NCI-H2107 (cell line): ENCODE results near the gene TMEM170A.
"Not testable (repeated sequence)": the region's sequence is repeated elsewhere in the genome, so short reads cannot be mapped to it uniquely, and the experiment has no call there.

Experiments used
- DNase-seq: peaks from one replicate; lab custom pipeline; 2025; lab: John Stamatoyannopoulos, UW

TMEM170A gene, protein sequence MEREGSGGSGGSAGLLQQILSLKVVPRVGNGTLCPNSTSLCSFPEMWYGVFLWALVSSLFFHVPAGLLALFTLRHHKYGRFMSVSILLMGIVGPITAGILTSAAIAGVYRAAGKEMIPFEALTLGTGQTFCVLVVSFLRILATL

DNA sequence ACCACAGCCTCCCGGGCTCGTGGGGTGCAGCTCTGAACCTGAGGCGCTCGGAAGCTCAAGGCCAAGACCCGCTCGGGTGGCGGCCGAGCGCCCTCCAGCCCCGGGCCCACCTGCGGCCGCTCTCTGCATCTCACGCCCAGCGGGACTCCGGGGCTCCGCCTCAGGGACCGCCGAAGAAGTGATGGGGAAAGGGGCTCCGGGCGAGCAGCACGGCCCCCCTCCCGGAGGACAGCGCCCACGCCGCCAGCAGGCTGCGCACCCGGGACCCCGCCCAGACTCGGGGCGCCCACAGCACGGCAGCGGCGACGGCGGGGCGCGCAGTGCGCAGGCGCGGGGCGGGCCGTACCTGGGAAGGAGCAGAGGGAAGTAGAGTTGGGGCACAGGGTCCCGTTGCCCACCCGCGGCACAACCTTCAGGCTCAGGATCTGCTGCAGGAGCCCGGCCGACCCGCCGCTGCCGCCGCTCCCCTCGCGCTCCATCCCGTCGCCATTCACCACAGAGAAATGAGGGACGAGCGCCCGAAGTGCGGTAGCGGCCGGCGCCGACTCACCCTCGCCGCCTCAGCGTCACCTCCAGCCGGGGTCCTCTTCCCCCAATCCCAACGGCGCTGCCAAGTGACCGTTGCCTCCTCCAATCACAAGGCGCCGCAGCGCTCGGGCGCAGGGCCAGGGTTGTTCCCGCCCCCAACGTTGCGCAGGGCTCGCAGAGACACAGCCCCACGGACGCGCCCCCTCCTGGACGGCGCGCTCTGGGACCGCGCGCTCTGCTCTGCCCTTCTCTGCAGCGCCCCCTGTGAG, at the start of gene TMEM170A:
Gene TMEM170A, minus strand, starts transcription at position 568 of the 797 bp plus-strand sequence. Its CDS starts 89 bp downstream, at position 479.
- peak; percentile 98 for DNase-seq

DNA sequence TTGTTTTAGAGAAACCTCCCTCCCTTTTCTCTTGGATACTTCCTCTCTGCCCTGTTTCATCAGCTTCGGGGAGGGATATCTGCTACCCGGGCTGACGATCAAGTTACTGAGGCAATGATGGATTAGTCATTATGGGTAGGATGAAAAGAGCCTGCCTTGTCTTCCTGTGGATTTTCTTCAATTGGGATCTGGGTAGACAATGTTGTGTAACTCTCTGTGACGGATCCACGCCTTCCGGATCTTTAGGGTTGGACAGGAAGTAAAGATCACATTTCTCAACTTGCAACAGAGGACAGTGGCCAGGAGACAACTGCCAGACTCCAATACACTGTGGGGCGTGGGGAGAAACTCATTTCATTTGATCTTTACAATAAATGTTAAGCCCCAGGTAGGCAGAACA, 42.1 kb upstream of the TMEM170A start:
- no peak for DNase-seq

DNA sequence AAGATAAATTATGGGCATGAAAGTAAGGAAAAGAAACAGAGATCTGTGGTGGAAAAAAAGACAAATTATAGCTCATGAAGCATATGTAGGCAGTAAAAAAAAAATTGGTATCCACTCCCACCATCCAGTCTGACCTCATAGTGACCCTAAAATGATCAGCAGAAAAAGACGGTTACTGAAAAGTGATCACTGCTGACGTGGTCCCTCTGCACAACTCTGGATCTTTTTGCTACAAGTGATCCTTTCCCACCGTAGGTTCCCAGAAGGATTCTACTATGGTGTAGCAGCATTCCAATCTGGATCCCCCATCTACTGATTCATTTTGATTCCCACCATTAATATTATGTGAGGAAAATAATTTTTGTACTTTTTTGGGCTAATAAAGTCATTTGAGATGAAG, 41.6 kb upstream of the TMEM170A start:
- DNase-seq: no peak

DNA sequence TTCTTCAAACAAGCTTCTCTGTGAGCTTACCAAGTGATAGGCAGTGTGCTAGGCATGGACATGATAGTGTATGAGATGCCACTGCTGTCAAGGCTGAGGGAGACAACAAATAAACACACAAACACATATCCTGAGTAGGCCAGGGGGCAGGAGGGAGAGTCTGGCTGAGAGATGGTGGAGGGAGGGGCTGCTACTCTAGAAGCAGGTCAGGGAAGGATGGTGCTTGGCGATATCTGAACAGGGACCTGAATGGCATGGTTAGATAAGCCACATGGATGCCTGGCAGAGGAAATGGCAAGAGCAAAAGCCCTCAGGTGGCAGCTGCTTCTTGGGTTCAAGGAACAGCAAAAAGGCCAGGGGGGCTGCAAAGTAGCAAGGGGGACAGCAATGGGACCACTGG, 39.3 kb upstream of the TMEM170A start:
- no peak for DNase-seq

DNA sequence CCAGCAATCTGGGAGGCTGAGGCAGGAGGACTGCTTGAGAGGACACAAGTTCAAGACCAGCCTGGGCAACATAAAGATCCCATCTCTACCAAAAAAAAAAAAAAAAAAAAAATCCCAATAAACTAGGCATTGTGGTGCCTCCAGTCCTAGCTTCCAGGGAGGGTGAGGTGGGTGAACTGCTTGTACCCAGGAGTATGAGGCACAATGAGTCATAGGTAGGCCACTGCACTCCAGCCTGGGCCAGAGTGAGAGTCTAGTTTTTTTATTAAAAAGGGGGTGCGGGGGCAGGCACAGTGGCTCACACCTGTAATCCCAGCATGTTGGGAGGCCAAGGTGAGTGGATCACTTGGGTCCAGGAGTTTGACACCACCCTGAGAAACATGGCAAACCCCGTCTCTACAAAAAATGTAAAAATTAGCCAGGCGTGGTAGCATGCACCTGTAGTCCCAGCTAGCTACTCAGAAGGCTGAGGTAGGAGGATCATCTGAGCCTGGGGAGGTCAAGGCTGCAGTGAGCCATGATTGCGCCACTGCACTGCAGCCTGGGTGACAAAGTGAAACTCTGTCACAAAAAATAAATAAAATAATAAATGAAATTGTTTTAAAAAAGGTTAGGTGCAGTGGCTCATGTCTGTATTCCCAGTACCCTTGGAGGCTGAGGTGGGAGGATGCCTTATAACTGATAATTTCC, 38.6 kb upstream of the TMEM170A start:
- no peak for DNase-seq

DNA sequence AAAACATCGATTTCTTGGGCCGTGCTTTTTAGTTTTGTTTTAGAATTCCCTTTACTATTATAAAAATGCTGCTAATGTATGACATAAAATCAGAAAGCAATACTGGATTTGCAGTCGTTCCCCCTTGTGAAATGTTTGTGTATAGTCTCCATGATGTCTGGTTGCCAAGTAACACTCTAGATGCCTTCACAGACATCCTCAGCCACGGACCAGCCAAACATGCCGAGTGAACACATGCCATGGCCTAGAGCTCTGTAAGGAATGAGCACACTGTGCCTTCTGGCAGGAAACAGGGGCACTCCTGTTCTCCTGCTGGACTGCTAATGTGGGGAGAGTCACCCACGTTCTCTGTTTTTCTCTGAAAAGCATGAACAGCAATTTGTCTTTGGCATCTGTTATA, 37.3 kb upstream of the TMEM170A start:
- DNase-seq: not testable (repeated sequence)

DNA sequence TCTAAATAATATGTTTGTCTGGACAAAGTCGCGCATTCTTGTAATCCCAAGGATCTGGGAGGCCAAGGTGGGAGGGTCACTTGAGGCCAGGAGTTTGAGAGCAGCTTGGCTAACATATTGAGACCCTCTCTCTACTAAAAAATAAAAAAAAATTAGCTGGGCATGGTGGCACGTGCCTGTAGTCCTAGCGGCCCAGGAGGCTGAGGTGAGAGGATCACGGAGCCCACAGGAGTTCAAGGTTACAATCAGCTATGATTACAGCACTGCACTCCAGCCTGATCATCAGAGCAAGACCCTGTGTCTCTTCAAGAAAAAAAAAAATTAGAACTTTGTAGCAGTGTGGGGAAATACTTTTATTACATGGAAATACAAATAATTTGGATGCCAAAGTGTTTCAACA, 36.9 kb upstream of the TMEM170A start:
- DNase-seq: no peak

DNA sequence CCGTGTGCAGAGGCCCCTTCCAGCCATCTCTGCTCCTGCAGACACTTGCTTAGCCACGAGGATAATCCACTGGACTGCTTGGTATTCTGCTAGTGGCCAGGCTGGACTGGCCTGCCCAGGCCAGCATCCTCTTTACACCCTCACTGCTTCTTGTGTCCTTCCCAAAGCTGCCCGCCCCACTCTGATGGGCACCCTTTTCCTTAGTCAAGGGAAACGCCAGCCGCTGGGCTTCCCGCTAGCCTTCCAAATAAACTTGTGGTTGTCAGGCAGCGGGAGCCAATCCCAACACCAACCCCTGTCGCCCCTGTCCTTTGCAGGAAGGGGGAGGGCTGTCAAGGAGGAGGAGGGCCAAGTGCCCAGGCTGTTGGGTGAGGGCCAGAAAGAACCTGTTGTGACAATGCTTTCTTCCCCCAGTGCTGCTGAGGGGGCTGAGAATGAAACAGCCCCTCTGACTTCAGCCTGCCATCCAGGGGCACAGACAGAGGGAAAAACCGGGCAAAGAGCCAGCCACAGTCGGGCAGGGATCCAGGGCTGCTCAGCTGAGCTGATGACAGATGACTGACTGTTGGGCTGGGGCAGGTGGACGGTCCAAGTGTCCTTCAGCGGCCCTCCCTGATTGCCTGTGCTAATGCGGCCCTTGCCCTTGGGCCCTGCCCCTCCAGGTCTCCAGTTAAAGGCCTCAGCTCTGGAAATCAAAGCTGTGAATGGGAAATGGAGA, 34.3 kb upstream of the TMEM170A start:
- DNase-seq: not testable (repeated sequence)

DNA sequence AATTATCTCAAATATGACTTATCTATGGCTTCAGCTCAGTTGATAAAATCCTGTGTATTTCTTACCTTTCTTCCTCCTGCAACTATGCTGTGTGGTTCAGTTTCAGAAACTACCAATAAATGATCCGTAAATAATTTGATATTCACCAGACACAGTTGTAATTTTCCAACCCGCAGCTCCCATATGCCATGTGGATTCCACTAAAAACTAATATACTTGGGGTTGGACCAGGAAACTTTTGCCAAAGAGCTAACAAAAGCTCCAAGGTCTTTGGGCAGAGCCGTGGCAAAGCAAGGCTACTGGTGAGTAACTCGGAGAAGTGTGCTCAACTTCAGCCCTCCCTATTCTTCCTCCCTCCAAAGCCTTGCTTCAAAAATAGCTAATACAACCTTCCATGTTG, 33.1 kb upstream of the TMEM170A start:
- no peak for DNase-seq

DNA sequence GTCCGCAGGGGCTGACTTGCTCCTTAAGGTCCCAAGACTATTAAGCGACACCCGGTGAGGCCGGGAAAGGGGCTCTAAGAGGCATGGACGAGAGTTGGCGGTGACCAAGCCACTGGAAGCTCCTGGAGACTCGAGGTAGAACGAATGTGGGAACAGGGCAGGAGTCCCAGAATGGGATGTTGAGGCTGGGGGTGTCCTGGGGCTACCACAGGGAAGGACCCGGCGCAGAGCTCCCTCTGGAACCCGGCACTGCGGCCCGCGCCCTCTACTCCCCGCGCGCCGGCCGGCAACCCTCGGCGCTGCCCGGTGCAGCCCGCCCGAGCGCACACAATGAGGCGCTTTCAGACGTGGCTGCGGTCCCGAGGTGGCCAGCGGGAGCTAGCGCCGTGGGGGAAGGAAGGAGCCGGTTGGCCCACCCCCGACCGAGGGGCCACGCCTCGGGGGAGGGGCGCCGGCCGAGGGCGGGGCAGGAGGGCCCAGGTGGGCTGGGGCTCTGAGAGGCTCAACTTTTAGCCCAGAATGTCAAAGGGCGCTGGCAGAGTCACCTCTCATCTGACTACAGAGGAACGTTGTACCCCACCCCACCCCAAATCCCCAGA, 30.7 kb upstream of the TMEM170A start, which contains the start of gene CHST6:
Gene CHST6, minus strand, starts transcription at position 366 of the 599 bp plus-strand sequence. CDS start 15,613 bp downstream, outside the sequence.
- DNase-seq: no peak

DNA sequence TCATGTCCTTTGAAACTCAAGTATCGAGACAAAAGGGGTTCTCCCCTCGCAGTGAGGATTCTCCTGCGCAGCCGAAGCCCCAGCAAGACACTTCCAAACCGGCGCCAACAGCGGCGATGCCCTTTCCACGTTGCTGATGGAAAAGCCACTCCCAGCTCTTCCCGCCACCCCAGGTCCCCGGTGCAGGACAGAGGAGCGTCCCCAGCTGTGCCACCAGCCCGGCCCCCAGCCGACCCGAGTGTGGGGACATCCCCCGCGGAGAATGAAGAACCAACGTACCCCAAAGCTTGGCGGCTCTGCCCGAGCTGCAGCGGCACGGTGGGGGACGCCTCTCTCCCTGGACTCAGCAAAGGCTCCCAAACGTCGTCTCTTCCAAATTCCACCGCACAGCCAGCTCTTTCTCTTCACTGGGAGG, 30.2 kb upstream of the TMEM170A start:
- no peak for DNase-seq

DNA sequence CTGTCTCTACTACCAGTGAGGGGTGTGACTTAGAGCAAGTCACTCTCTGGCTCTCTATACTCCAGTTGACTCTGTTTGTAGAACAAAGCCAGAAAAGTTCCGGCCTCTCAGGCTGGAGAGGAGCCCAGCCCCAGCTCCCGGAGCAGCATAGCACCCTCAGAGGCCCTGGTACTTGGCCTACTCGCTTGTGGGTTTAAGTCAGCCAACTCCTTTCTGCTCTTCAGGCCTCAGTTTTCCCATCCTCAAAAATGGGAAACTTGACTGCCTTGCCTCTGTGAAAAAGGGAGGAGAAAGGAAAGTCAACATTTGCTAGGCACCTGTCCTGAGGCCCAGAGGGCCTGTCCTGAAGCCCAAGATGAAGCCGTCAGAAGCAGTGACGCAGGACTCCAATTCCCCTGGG, 29.7 kb upstream of the TMEM170A start:
- DNase-seq: no peak

DNA sequence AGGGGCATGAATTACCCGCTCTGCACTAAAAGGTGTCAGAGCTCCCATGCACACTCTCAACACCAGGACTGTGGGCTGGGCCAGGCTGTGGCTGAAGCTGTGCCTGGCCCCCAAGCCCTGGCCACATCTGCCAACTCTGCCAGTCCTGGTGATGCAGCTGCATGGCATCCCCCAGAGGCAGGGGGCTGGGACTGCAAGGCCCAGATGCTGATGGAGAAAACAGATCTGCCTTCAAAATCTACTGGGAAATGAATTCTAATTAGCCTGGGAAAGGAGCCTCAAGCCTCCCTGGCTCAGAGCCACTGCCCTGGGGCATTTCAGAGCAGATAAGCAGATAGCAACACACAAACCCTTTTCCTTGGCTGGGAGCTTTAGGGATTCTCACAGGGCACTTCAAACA, 27.4 kb upstream of the TMEM170A start:
- peak; percentile 79 for DNase-seq

DNA sequence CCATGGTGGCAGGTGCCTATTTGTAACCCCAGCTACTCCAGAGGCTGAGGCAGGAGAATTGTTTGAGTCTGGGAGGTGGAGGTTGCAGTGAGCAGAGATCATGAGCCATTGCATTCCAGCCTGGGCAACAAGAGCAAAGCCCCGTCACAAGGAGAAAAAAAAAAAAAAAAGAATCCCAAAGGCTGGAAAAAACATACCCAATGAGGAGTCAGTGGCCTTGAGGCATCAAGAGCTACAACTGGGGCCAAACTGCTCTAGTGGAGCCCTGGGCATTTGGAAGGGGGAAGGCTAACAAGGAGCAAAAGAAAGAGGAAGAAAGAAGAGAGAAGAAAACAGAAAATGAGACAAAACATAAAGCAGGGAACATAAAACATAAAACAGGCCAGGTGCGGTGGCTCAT, 23.8 kb upstream of the TMEM170A start:
- no peak for DNase-seq

DNA sequence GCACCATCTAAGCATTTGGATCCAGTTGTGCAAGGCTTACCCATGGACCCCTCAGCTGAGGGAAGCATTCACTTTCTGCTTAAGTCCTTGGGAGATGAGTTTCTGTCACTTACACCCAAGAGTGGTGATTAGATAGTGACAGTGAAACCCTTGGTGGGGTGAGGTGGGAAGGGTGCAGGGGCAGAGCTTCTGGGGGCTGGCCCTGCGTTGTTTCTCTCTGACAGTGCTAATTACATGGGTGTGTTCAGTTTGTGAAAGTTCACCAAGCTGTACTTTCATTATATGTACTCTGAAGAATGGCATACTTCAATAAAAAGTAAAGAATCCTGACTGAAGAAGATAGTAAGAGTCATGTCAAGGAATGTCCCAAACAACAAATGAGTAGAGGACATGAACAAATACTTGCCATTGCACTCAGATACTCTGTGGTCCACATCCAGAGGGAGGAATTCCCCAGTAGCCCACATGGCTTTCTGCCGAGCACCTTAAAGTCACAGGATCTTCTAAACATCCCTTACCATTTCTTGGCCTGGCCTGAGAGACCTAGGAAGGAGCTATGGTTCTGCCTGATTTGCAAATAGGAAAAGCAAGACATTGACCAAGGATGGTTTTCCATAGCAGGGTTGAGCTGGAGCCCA, 22.3 kb upstream of the TMEM170A start:
- no peak for DNase-seq

DNA sequence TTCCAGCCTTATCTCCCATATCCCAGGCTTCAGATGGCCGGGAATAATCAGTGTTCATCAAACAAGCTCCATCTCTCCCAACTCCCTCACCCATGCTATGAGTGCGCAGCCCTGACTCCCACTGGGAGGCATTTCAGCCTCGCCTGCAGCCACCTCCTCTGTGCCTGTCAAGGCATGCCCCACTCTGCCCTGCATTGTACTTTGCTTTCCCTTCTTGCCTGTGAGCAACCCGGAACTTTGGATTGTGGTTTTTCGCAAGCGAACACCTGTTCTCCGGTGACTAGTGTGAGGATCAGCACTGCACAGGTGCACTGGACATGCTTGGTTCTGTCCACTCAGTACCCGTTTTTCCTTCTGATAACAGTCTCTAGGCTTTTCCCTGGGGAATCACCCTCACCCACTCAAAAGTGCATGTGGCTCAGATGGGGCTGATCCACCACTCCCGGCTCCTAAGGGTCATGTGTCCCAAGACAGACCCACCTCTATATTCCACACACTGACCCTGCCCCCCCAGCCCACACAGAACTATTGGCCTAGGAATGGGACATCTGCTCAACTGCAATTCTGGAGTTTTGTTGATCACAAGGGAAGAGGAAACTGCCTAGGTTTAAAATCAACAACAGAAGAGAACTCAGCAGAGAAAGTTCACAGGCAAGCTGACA, 21.7 kb upstream of the TMEM170A start:
- peak; percentile 40 for DNase-seq

DNA sequence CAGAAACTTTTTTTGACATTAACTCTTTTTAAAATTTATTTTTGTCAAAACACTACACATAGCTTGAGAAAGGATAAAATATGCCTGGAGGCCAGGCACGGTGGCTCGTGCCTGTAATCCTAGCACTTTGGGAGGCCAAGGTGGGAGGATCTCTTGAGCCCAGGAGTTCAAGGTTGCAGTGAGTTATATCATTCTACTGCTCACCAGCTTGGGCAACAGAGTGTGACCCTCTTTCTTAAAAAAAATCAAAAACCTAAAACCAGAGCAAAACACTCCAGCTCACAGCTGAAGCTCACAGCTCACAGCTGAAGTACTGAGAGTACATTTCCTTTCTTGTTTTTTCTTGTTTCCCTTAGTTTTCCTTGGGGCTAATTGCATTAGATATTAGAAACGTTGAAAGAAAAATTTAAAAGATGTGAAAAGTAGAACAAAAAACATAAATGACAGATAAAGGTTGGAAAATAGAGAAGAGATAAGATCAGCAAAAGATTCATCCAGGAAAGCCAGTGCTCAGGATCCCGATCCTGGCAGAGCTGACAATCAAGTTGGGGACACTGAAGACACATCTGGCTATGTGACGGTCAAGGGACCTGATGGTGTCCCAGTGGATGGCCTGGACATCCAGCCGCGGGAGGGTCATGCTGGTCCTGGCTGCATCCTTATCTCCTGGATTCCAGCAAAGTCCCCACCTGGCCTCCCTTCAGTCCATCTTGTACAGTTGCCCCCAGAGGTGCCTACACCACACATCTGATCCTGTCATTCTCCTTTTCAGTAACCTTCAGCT, 20.9 kb upstream of the TMEM170A start:
- DNase-seq: no peak

DNA sequence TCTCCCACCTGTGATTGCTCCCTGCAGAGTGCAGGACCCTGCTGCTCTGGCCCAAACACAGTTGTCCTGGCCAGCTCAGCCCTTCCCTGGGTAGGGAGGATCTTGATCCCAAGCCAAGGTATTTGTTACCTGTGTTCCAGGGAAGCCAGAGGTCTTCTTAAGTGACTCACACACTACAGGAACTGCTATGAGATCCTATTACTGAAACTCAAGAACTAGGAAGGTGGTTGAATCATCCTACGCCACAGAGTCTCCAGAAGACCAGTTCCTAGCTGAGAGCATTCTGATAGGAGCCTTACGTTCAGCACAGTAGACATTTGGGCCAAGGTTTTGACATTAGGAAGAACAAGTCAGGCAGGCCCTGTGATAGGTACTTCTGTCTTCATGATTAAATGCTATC, 18.7 kb upstream of the TMEM170A start:
- DNase-seq: no peak

DNA sequence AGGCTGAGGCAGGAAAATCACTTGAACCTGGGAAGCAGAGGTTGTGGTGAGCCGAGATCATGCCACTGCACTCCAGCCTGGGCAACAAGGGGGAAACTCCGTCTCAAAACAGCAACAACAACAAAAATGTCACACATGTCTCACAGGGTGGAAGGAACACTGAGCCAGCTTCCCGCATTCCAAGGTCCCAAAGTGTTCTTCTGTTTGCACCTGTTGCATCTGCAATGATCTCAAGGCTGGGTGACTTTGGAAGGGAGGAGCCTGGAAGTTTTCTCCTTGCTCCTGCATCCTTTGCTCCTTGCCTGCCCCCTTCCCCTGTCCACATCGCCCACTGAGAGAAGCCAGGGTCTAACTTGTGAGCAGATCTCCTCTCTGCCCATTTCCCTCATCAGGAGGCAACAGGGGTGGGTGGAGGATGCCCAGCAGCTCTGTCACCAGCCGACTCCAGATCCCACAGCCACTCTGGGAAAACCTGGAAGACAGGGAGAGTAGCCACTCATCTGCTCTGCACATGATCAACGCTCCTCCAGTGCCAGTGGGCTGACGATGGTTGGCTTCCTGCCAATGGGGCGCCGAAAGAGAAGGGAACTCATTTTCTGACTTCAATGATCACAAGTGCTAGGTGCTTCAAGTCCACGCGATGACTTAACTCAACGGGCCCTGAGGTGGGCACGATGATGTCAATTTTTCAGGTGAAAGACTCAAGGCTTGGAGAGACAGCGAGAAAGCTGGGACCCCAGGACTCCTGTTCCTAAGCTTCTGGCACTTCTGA, 18.1 kb upstream of the TMEM170A start:
- DNase-seq: no peak
